C4-2B (cell line): ENCODE measurements around the gene TMEM258.

Experiments
- ZFX ChIP-seq: fragments of 450-650 bp; IDR thresholded peaks from 2 replicates; pipeline ENCODE4 v1.6.1; 2017
- TF ChIP-seq, protein P1 (sequence below): fragments of 450-650 bp; conservative IDR thresholded peaks from 2 replicates; pipeline ENCODE4 v1.5.1; 2017; ENCODE audit warnings: mild to moderate bottlenecking

- TF ChIP-seq, protein P1, sequence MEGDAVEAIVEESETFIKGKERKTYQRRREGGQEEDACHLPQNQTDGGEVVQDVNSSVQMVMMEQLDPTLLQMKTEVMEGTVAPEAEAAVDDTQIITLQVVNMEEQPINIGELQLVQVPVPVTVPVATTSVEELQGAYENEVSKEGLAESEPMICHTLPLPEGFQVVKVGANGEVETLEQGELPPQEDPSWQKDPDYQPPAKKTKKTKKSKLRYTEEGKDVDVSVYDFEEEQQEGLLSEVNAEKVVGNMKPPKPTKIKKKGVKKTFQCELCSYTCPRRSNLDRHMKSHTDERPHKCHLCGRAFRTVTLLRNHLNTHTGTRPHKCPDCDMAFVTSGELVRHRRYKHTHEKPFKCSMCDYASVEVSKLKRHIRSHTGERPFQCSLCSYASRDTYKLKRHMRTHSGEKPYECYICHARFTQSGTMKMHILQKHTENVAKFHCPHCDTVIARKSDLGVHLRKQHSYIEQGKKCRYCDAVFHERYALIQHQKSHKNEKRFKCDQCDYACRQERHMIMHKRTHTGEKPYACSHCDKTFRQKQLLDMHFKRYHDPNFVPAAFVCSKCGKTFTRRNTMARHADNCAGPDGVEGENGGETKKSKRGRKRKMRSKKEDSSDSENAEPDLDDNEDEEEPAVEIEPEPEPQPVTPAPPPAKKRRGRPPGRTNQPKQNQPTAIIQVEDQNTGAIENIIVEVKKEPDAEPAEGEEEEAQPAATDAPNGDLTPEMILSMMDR, result no peak
- TF ChIP-seq ZFX, result no peak
Measured at GRCh38 chr11:61779666-61780525, 12.5 kb downstream of the TMEM258 start.
